Measurements from ENCODE around the gene C11orf24. TPM values are rescaled to one million over a fixed set of nuclear protein-coding genes. Genes with fewer than 3 reads are reported as not detected.
A peak's percentile ranks its signal among the peaks of the same experiment; 100 is the strongest.

Gene C11orf24
- total and polyA plus RNA-seq, 9 of the 15 experiments (the other 6 are each of a cell fraction or from before 2014, with no cell fraction given), result 2.0 to 65.2 (median 32.5) TPM

DNA sequence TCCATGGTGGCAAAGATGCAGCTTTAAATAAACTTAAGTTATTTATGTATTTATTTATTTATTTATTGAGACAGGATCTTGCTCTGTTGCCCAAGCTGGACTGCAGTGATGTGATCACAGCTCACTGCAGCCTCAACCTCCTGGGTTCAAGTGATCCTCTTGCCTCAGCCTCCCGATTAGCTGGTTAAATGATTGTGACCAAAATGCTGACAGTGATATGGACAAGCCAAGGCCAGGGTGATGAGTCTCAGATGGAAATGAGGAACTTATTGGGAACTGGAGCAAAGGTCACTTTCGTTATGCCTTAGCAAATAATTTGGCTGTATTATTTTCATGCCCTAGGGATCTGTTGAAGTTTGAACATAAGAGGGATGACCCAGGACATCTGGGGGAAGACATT lies 31.3 kb upstream of the C11orf24 start:
- in situ Hi-C loops (cut with MboI), result no loop called here
- TF ChIP-seq NR2C2 (CRISPR knock-in tag; IDR thresholded peaks at IDR 0.05) (no peak), NR2C2 (tag; IDR thresholded peaks at IDR 0.05) (0 out of 2 replicates have a peak, but pooled peaks have one; percentile 30), HDAC1 (IDR thresholded peaks at IDR 0.05) (no peak)
- no peaks in the 10 kb centered on the region for H3K9me3 ChIP-seq (replicated peaks; ENCODE audit: control insufficient read depth, insufficient read depth, low read depth, low read length)
- ChIA-PET CTCF (ENCODE audit: low intra/inter-chr PET ratio) (no interaction called here), POLR2A (interaction anchor here (1.0 to 1.4 kb wide), 4 partner anchors 8 to 31 kb away, joined by 3 to 4 read pairs (median 4); partner anchors contain the start of gene C11orf24)
- BruUV-seq (replicated peaks), result no TSS peak
- ATAC-seq, result no peak
- H3K27me3 ChIP-seq (ENCODE audit: control insufficient read depth in 2 of 2, insufficient read depth in 2 of 2, low read length in 2 of 2), result no peaks in the 10 kb centered on the region
- DNase-seq (ENCODE audit: extremely low read depth in 1 of 4, low spot score in 3 of 4), result no peak
- intact Hi-C loops (cut with micrococcal nuclease), result no loop called here
- FAIRE-seq, result no peak
- no peak overlapping the region for H3K4me2 ChIP-seq (ENCODE audit: insufficient read depth, low read length)
- H2AFZ ChIP-seq (ENCODE audit: low read depth, low read length), result 0 out of 2 replicates have a peak overlapping the region, but pooled peaks have one; percentile 53
- no peak overlapping the region for H3K9ac ChIP-seq (ENCODE audit: insufficient read depth in 1 of 2, low read depth in 2 of 2, low read length in 2 of 2)
- no peaks in the 10 kb centered on the region for H3K79me2 ChIP-seq (ENCODE audit: control insufficient read depth, insufficient read depth, low read length)
- H4K20me1 ChIP-seq (replicated peaks; ENCODE audit: control insufficient read depth, insufficient read depth, low read length), result no peaks in the 10 kb centered on the region
- H3K4me3 ChIP-seq, result no peak overlapping the region
- no peaks in the 10 kb centered on the region for H3K9me1 ChIP-seq (ENCODE audit: control insufficient read depth, insufficient read depth, low read length)
- H3K36me3 ChIP-seq (ENCODE audit: control insufficient read depth, insufficient read depth, low read length), result no peaks in the 10 kb centered on the region
- 43% methylated on average over 2 of the region's 2 CpGs for WGBS (ENCODE audit: insufficient coverage, low coverage, missing lambda C conversion rate)
- peaks cover 6 to 22% of the 10 kb centered on the region in 2 experiments for H3K4me1 ChIP-seq (replicated peaks in 1 of 2; ENCODE audit: control insufficient read depth in 2 of 2, insufficient read depth in 2 of 2, low read length in 2 of 2)
- H3K27ac ChIP-seq (ENCODE audit: extremely low read depth, low read depth, low read length), result no peak overlapping the region

DNA sequence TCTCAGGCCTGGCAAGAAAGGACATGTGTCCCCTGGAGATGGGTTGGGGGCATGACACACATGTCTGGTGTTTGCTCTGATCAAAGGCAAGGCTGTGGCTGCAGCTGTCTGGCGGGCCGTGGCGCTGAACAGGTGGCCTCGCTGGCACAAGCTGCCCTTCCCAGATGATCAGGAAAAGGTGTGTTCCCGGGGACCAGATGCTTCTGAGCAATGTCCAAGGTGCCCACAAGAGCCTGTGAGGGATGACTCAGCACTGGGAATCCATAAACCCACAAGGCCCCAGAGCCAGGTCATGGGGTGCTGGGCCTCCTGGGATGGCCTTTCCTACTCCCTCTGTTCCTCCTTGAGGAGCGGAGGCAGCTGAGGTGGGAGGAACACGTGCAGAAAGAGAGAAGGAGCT lies 30.9 kb upstream of the C11orf24 start:
- ATAC-seq (no peak), DNase-seq (ENCODE audit: extremely low read depth in 1 of 4, low spot score in 3 of 4) (peak in 1 of 4 experiments; percentile 12), FAIRE-seq (no peak)
- in situ Hi-C loops (cut with MboI) (no loop called here), intact Hi-C loops (cut with micrococcal nuclease) (no loop called here)
- no peaks in the 10 kb centered on the region for H3K79me2 ChIP-seq (ENCODE audit: control insufficient read depth, insufficient read depth, low read length)
- no peaks in the 10 kb centered on the region for H3K9me1 ChIP-seq (ENCODE audit: control insufficient read depth, insufficient read depth, low read length)
- no peak overlapping the region for H3K4me2 ChIP-seq (ENCODE audit: insufficient read depth, low read length)
- BruUV-seq (replicated peaks), result no TSS peak
- ChIA-PET CTCF (ENCODE audit: low intra/inter-chr PET ratio) (no interaction called here), POLR2A (interaction anchor here (0.6 to 1.3 kb wide), 5 partner anchors 8 to 93 kb away, joined by 3 to 4 read pairs (median 3); partner anchors contain the start of gene C11orf24)
- peak overlapping the region; percentile 53 for H2AFZ ChIP-seq (ENCODE audit: low read depth, low read length)
- WGBS (ENCODE audit: insufficient coverage, low coverage, missing lambda C conversion rate), result 35% methylated on average over 4 of the region's 7 CpGs
- H3K27ac ChIP-seq (ENCODE audit: extremely low read depth, low read depth, low read length), result no peak overlapping the region
- H3K4me1 ChIP-seq (replicated peaks in 1 of 2; ENCODE audit: control insufficient read depth in 2 of 2, insufficient read depth in 2 of 2, low read length in 2 of 2), result peaks cover 6 to 23% of the 10 kb centered on the region in 2 experiments
- no peaks in the 10 kb centered on the region for H3K9me3 ChIP-seq (replicated peaks; ENCODE audit: control insufficient read depth, insufficient read depth, low read depth, low read length)
- H3K27me3 ChIP-seq (ENCODE audit: control insufficient read depth in 2 of 2, insufficient read depth in 2 of 2, low read length in 2 of 2), result no peaks in the 10 kb centered on the region
- H3K4me3 ChIP-seq, result no peak overlapping the region
- no peaks in the 10 kb centered on the region for H3K36me3 ChIP-seq (ENCODE audit: control insufficient read depth, insufficient read depth, low read length)
- peak overlapping the region in 1 of 2 experiments; percentile 29; a peak in 1 of 4 replicates for H3K9ac ChIP-seq (ENCODE audit: insufficient read depth in 1 of 2, low read depth in 2 of 2, low read length in 2 of 2)
- no peaks in the 10 kb centered on the region for H4K20me1 ChIP-seq (replicated peaks; ENCODE audit: control insufficient read depth, insufficient read depth, low read length)
- TF ChIP-seq ZNF764 (CRISPR knock-in tag; IDR thresholded peaks at IDR 0.05; ENCODE audit: low read depth), result no peak
- 0 out of 2 replicates have a peak, but pooled peaks have one; percentile 48 for TF ChIP-seq C11orf30 (IDR thresholded peaks at IDR 0.05; ENCODE audit: low read depth)
- TF ChIP-seq STAT6 (CRISPR knock-in tag; IDR thresholded peaks at IDR 0.05), result no peak
- TF ChIP-seq ATF3 (IDR thresholded peaks at IDR 0.05), result 0 out of 2 replicates have a peak, but pooled peaks have one; percentile 24
- no peak for TF ChIP-seq ATF3 (CRISPR knock-in tag; conservative IDR thresholded peaks at IDR 0.05)
- TF ChIP-seq NFXL1 (CRISPR knock-in tag; IDR thresholded peaks at IDR 0.05), result no peak
- TF ChIP-seq, protein P1, sequence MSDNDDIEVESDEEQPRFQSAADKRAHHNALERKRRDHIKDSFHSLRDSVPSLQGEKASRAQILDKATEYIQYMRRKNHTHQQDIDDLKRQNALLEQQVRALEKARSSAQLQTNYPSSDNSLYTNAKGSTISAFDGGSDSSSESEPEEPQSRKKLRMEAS (CRISPR knock-in tag; IDR thresholded peaks at IDR 0.05), result peak; percentile 12; the same call in 1 of the 2 replicates
- peak; percentile 68 for TF ChIP-seq NFE2 (IDR thresholded peaks at IDR 0.05; ENCODE audit: low read depth)
- peak; percentile 61 for TF ChIP-seq MAFG (tag; conservative IDR thresholded peaks at IDR 0.05)
- TF ChIP-seq NR3C1 (CRISPR knock-in tag; IDR thresholded peaks at IDR 0.05), result no peak
